Upper lobe of left lung (tissue), 6 donors: ENCODE data around the gene TUBA1C. TPM values are rescaled to one million over a fixed set of nuclear protein-coding genes. Genes with fewer than 3 reads are reported as not detected.

Experiments
- ATAC-seq, 2 donors: fragments of 200-7000 bp; cut with Tn5 transposase; one replicate each; pipeline ENCODE4 v1.9.1; 2022; ENCODE audit warnings: mild to moderate bottlenecking in 2 of 2, moderate library complexity in 2 of 2; ENCODE audit not compliant: low FRiP score in 2 of 2
- DNase-seq, 2 donors: peaks; one replicate each; pipeline ENCODE4 v3.0.0-alpha.2; 2019 to 2020
- H3K27ac ChIP-seq, 4 donors: fragments of 200-600 bp; sonication (generic); one replicate each; pipeline ENCODE4 v1.5.1; 2016 to 2019
- H3K27me3 ChIP-seq, 4 donors: fragments of 200-600 bp; sonication (generic); one replicate each; pipeline ENCODE4 v1.5.1; 2017 to 2019
- H3K36me3 ChIP-seq, 4 donors: fragments of 200-600 bp; sonication (generic); one replicate each; pipeline ENCODE4 v1.5.1; 2016 to 2019
- H3K4me1 ChIP-seq, 4 donors: fragments of 200-600 bp; sonication (generic); one replicate each; pipeline ENCODE4 v1.5.1; 2018 to 2019
- H3K4me3 ChIP-seq, 4 donors: fragments of 200-600 bp; sonication (generic); one replicate each; pipeline ENCODE4 v1.5.1; 2017 to 2019; ENCODE audit warnings: mild to moderate bottlenecking in 2 of 4, moderate library complexity in 1 of 4
- H3K9me3 ChIP-seq, 4 donors: fragments of 200-600 bp; sonication (generic); one replicate each; pipeline ENCODE4 v1.5.1; 2018 to 2019
- EP300 ChIP-seq, 4 donors: sonication (generic); formaldehyde crosslinking; IDR thresholded peaks; one replicate each; pipeline ENCODE4 v1.5.1; 2017; ENCODE audit warnings: antibody characterized with exemption in 4 of 4, control low read depth in 2 of 4
- POLR2A ChIP-seq, 4 donors: fragments of 450-650 bp; IDR thresholded peaks; one replicate each; pipeline ENCODE4 v1.5.1; 2016 to 2017; ENCODE audit warnings: antibody characterized with exemption in 4 of 4, mild to moderate bottlenecking in 2 of 4
- POLR2AphosphoS5 ChIP-seq, 2 donors: sonication (generic); formaldehyde crosslinking; IDR thresholded peaks; one replicate each; pipeline ENCODE4 v1.5.1; 2017; ENCODE audit warnings: antibody characterized with exemption in 2 of 2
- whole genome bisulfite sequencing, 2 donors: methylation state at CpG; one replicate each; pipeline ENCODE4 v1.1.5; 2017 to 2018; 5-methylcytosine and 5-hydroxymethylcytosine counted together
- total RNA-seq, 6 donors: library from RNA; depleted of rRNA in 4 of 6; stranded (reverse); fragments of >200 nt in 4 of 6; gene quantifications; one replicate each; pipeline versions ENCODE4 v1.1.0 to v1.2.1, GENCODE V29; 2016 to 2021
- TF ChIP-seq, protein P1 (sequence below), 6 experiments: fragments of 450-650 bp in 4 of 6; fragments of 200-600 bp in 2 of 6; sonication (generic) in 2 of 6; IDR thresholded peaks; one replicate each; pipeline ENCODE4 v1.5.1; 2016 to 2019; ENCODE audit warnings: antibody characterized with exemption in 6 of 6
- donor health status: DM: no; HTN: no; CAD: no; lungs with moderate emphysema.
- donor health status: DM: no; HTN: yes; CAD: no; lungs with severe emphysema.

TUBA1C gene
- total RNA-seq, 6 donors from 2014 or later, result 50.3 to 375 (median 108) TPM

GRCh38 chr12:49293056-49293956 is 28.4 kb downstream of the TUBA1C start:
- no peak overlapping the region for H3K4me3 ChIP-seq
- ATAC-seq (peak; percentile 17 to 25), DNase-seq (peak in 1 of 2 donors; percentile 48)
- H3K9me3 ChIP-seq, result no peaks in the 10 kb centered on the region
- peaks cover 0 to 41% (median 31%) of the 10 kb centered on the region in 4 donors for H3K27me3 ChIP-seq
- peak overlapping the region in 2 of 4 donors; percentile 28 to 55 for H3K27ac ChIP-seq
- H3K36me3 ChIP-seq, result no peaks in the 10 kb centered on the region
- H3K4me1 ChIP-seq, result peaks cover 21 to 44% (median 29%) of the 10 kb centered on the region in 4 donors
- TF ChIP-seq EP300 (IDR thresholded peaks at IDR 0.05), result no peak
- TF ChIP-seq POLR2A (IDR thresholded peaks at IDR 0.05), result no peak
- WGBS, 2 donors, result 29 to 33% methylated on average over 11 to 14 of the region's 18 CpGs

GRCh38 chr12:49294086-49294803 is 29.4 kb downstream of the TUBA1C start:
- ATAC-seq (no peak), DNase-seq (no peak)
- Histone ChIP-seq H3K4me1 (peaks cover 21 to 46% (median 29%) of the 10 kb centered on the region in 4 donors), H3K9me3 (no peaks in the 10 kb centered on the region), H3K36me3 (no peaks in the 10 kb centered on the region), H3K27ac (peak overlapping the region in 1 of 4 donors; percentile 28), H3K4me3 (no peak overlapping the region), H3K27me3 (peaks cover 0 to 42% (median 34%) of the 10 kb centered on the region in 4 donors)
- 40 to 77% methylated on average over 1 to 8 of the region's 8 CpGs for WGBS, 2 donors
- TF ChIP-seq EP300 (IDR thresholded peaks at IDR 0.05) (no peak), POLR2AphosphoS5 (IDR thresholded peaks at IDR 0.05) (no peak), POLR2A (IDR thresholded peaks at IDR 0.05) (no peak)
- TF ChIP-seq, protein P1, sequence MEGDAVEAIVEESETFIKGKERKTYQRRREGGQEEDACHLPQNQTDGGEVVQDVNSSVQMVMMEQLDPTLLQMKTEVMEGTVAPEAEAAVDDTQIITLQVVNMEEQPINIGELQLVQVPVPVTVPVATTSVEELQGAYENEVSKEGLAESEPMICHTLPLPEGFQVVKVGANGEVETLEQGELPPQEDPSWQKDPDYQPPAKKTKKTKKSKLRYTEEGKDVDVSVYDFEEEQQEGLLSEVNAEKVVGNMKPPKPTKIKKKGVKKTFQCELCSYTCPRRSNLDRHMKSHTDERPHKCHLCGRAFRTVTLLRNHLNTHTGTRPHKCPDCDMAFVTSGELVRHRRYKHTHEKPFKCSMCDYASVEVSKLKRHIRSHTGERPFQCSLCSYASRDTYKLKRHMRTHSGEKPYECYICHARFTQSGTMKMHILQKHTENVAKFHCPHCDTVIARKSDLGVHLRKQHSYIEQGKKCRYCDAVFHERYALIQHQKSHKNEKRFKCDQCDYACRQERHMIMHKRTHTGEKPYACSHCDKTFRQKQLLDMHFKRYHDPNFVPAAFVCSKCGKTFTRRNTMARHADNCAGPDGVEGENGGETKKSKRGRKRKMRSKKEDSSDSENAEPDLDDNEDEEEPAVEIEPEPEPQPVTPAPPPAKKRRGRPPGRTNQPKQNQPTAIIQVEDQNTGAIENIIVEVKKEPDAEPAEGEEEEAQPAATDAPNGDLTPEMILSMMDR (IDR thresholded peaks at IDR 0.05), result no peak

DNA sequence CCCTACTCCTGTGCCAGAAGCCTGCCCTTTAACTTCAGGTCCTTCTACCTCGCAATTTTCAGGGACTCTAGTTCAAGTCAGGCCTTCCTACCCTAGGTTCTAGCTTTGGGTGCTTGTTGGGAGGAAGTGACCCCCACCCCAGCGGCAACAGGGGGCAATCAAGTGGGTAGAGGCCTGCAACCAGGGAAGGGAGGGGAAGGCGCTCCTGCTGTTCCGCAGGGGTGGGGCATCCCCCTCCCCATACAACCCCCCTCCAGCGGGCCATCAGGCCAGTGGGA is 29.9 kb downstream of the TUBA1C start:
- Histone ChIP-seq H3K9me3 (no peaks in the 10 kb centered on the region), H3K4me3 (no peak overlapping the region), H3K27ac (no peak overlapping the region), H3K4me1 (peaks cover 21 to 46% (median 29%) of the 10 kb centered on the region in 4 donors), H3K27me3 (peaks cover 0 to 42% (median 34%) of the 10 kb centered on the region in 4 donors), H3K36me3 (no peaks in the 10 kb centered on the region)
- TF ChIP-seq EP300 (IDR thresholded peaks at IDR 0.05) (no peak), POLR2AphosphoS5 (IDR thresholded peaks at IDR 0.05) (no peak), POLR2A (IDR thresholded peaks at IDR 0.05) (no peak)
- TF ChIP-seq, protein P1 (IDR thresholded peaks at IDR 0.05), result no peak
- ATAC-seq (no peak), DNase-seq (no peak)
- WGBS, 2 donors, result 67 to 71% methylated on average over 1 to 5 of the region's 5 CpGs

- 26 to 52% methylated on average over 13 to 70 of the region's 82 CpGs for WGBS, 2 donors
- Histone ChIP-seq H3K36me3 (no peaks in the 10 kb centered on the region), H3K27ac (no peak within 1 kb of the TSS), H3K4me1 (peaks cover 21 to 46% (median 29%) of the 10 kb centered on the region in 4 donors), H3K27me3 (peaks cover 0 to 42% (median 34%) of the 10 kb centered on the region in 4 donors), H3K9me3 (no peaks in the 10 kb centered on the region), H3K4me3 (no peak within 1 kb of the TSS)
- TF ChIP-seq, protein P1 (IDR thresholded peaks at IDR 0.05), result no peak
- peak in 1 of 2 donors; percentile 87 for DNase-seq
- ATAC-seq, result peak in 1 of 2 donors; percentile 7
These were observed 30.4 kb downstream of the TUBA1C start, which contains the start of gene PRPH for GRCh38 chr12:49295082-49295936. Gene PRPH, plus strand, starts transcription at chr12:49295147. Its CDS starts 54 bp downstream, at chr12:49295201.
